K562 (cell line): Measurements from ENCODE around the gene C16orf92. TPM values are rescaled to one million over a fixed set of nuclear protein-coding genes. Genes with fewer than 3 reads are reported as not detected.

ENCODE experiments used
- DIDO1 ChIP-seq: fragments of 450-650 bp; IDR thresholded peaks from 2 replicates; pipeline ENCODE4 v1.6.1; 2016; ENCODE audit warnings: low read depth, missing biosample characterization, missing genetic modification characterization
- FOXA3 ChIP-seq, 2 experiments: fragments of 450-650 bp in 1 of 2; sonication (generic) in 1 of 2; formaldehyde crosslinking; IDR thresholded peaks in 1 of 2; conservative IDR thresholded peaks in 1 of 2; 2 replicates each; pipeline versions ENCODE4 v1.4.0 to v1.8.0; 2020 to 2022; ENCODE audit warnings: mild to moderate bottlenecking in 2 of 2, missing genetic modification reagents in 1 of 2
- GABPB1 ChIP-seq: sonication (generic); formaldehyde crosslinking; IDR thresholded peaks from 2 replicates; pipeline ENCODE4 v1.8.0; 2022; ENCODE audit warnings: mild to moderate bottlenecking, missing genetic modification reagents
- HEY1 ChIP-seq: fragments of 250-450 bp; sonication (Bioruptor Pico); IDR thresholded peaks from 2 replicates; pipeline ENCODE4 v1.5.0; 2020; ENCODE audit warnings: mild to moderate bottlenecking, moderate library complexity, borderline replicate concordance
- HNRNPUL1 ChIP-seq: fragments of 200-400 bp; formaldehyde crosslinking; IDR thresholded peaks from 2 replicates; pipeline ENCODE4 v1.6.1; 2017; ENCODE audit warnings: low read length
- HSF4 ChIP-seq: fragments of 250-450 bp; sonication (Bioruptor Pico); IDR thresholded peaks from 2 replicates; pipeline ENCODE4 v2.1.2; 2022; ENCODE audit warnings: mild to moderate bottlenecking, moderate library complexity, borderline replicate concordance
- KLF6 ChIP-seq: fragments of 250-450 bp; sonication (Bioruptor Pico); IDR thresholded peaks from 2 replicates; pipeline ENCODE4 v1.4.0; 2020; ENCODE audit warnings: mild to moderate bottlenecking, moderate library complexity, borderline replicate concordance
- PHF20 ChIP-seq: fragments of 450-650 bp; IDR thresholded peaks from 2 replicates; pipeline ENCODE4 v1.6.1; 2018; ENCODE audit not compliant: partially characterized antibody
- POLR2G ChIP-seq: fragments of 200-400 bp; formaldehyde crosslinking; IDR thresholded peaks from 2 replicates; pipeline ENCODE4 v1.6.1; 2017; ENCODE audit warnings: low read depth, mild to moderate bottlenecking, antibody characterized with exemption, low read length, moderate library complexity
- PRDM10 ChIP-seq: fragments of 450-650 bp; IDR thresholded peaks from 2 replicates; pipeline ENCODE4 v1.6.1; 2018; ENCODE audit not compliant: partially characterized antibody
- RUNX1 ChIP-seq: sonication (generic); IDR thresholded peaks from 2 replicates; pipeline ENCODE4 v1.6.1; 2016; ENCODE audit warnings: antibody characterized with exemption, low read depth
- SETDB1 ChIP-seq: IDR thresholded peaks from one replicate; pipeline ENCODE4 v1.6.1; 2012; ENCODE audit warnings: low read length, control low read depth, inconsistent platforms
- ZNF57 ChIP-seq: fragments of 450-650 bp; formaldehyde crosslinking; IDR thresholded peaks from 2 replicates; pipeline ENCODE4 v1.4.0; 2020; ENCODE audit warnings: mild to moderate bottlenecking, moderate library complexity
- polyA plus RNA-seq, 8 experiments: library from polyadenylated mRNA; depleted of rRNA in 4 of 8; stranded (reverse) in 5 of 8; unstranded in 3 of 8; fragments of >200 nt; fragmentation: Nextera tagmentation in 2 of 8; fragmentation: Illumina TruSeq in 1 of 8; extraction: Ambion mirVana in 2 of 8; extraction: Trizol in 1 of 8; gene quantifications; 2 replicates each; pipeline versions ENCODE4 v1.2.1 to v1.2.3, GENCODE V29; 2011 to 2014; ENCODE audit warnings: inconsistent platforms in 1 of 8, missing spikeins in 1 of 8
- total RNA-seq, 7 experiments: library from RNA; depleted of rRNA in 6 of 7; stranded (reverse); fragments of >200 nt in 6 of 7; fragmentation: Illumina TruSeq in 2 of 7; extraction: Trizol in 2 of 7; gene quantifications; 2 replicates each; pipeline versions ENCODE4 v1.2.1 to v1.2.3, GENCODE V29; 2011 to 2021; ENCODE audit warnings: low replicate concordance in 1 of 7
- TF ChIP-seq, protein P1 (sequence below), 2 experiments: fragments of 450-650 bp in 1 of 2; sonication (generic) in 1 of 2; formaldehyde crosslinking; conservative IDR thresholded peaks; 2 replicates each; pipeline versions ENCODE4 v1.4.0 to v1.8.1; 2020 to 2022; ENCODE audit warnings: mild to moderate bottlenecking in 1 of 2, missing genetic modification reagents in 1 of 2
- TF ChIP-seq, protein P2 (sequence below): fragments of 450-650 bp; IDR thresholded peaks from 2 replicates; pipeline ENCODE4 v1.6.1; 2014; ENCODE audit warnings: low read depth, mild to moderate bottlenecking, moderate library complexity, borderline replicate concordance
- TF ChIP-seq, protein P3 (sequence below): fragments of 450-650 bp; IDR thresholded peaks from 2 replicates; pipeline ENCODE4 v1.6.1; 2017; ENCODE audit warnings: antibody characterized with exemption

C16orf92 gene
- total and polyA plus RNA-seq, 9 of the 15 experiments (the other 6 are each of a cell fraction or from before 2014, with no cell fraction given): not detected

- peak; percentile 20 for TF ChIP-seq PRDM10
- TF ChIP-seq DIDO1 (tag): peak; percentile 37
- peak in 1 of 2 experiments; percentile 66; a peak in 2 of 4 replicates for TF ChIP-seq FOXA3 (CRISPR knock-in tag; conservative IDR thresholded peaks at IDR 0.05 in 1 of 2, IDR thresholded peaks at IDR 0.05 in 1 of 2)
- TF ChIP-seq, protein P1, sequence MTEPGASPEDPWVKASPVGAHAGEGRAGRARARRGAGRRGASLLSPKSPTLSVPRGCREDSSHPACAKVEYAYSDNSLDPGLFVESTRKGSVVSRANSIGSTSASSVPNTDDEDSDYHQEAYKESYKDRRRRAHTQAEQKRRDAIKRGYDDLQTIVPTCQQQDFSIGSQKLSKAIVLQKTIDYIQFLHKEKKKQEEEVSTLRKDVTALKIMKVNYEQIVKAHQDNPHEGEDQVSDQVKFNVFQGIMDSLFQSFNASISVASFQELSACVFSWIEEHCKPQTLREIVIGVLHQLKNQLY (CRISPR knock-in tag; conservative IDR thresholded peaks at IDR 0.05): no peak
- no peak for TF ChIP-seq HEY1 (CRISPR knock-in tag)
- TF ChIP-seq SETDB1: peak; percentile 75
- TF ChIP-seq, protein P2, sequence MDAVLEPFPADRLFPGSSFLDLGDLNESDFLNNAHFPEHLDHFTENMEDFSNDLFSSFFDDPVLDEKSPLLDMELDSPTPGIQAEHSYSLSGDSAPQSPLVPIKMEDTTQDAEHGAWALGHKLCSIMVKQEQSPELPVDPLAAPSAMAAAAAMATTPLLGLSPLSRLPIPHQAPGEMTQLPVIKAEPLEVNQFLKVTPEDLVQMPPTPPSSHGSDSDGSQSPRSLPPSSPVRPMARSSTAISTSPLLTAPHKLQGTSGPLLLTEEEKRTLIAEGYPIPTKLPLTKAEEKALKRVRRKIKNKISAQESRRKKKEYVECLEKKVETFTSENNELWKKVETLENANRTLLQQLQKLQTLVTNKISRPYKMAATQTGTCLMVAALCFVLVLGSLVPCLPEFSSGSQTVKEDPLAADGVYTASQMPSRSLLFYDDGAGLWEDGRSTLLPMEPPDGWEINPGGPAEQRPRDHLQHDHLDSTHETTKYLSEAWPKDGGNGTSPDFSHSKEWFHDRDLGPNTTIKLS: peak; percentile 62
- TF ChIP-seq, protein P3, sequence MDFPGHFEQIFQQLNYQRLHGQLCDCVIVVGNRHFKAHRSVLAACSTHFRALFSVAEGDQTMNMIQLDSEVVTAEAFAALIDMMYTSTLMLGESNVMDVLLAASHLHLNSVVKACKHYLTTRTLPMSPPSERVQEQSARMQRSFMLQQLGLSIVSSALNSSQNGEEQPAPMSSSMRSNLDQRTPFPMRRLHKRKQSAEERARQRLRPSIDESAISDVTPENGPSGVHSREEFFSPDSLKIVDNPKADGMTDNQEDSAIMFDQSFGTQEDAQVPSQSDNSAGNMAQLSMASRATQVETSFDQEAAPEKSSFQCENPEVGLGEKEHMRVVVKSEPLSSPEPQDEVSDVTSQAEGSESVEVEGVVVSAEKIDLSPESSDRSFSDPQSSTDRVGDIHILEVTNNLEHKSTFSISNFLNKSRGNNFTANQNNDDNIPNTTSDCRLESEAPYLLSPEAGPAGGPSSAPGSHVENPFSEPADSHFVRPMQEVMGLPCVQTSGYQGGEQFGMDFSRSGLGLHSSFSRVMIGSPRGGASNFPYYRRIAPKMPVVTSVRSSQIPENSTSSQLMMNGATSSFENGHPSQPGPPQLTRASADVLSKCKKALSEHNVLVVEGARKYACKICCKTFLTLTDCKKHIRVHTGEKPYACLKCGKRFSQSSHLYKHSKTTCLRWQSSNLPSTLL: no peak
- no peak for TF ChIP-seq ZNF57 (CRISPR knock-in tag)
- peak; percentile 87 for TF ChIP-seq POLR2G
- peak; percentile 58; the same call in 1 of the 2 replicates for TF ChIP-seq KLF6
- TF ChIP-seq GABPB1 (CRISPR knock-in tag): peak; percentile 92
- TF ChIP-seq HNRNPUL1: no peak
- no peak for TF ChIP-seq RUNX1
- peak; percentile 72 for TF ChIP-seq PHF20
- no peak for TF ChIP-seq HSF4 (CRISPR knock-in tag)
These were observed 26.9 kb upstream of the C16orf92 start, which contains the start of gene INO80E (continued) for GRCh38 chr16:29995911-29996765.
